Mammary epithelial cell (primary cell): ENCODE results near the gene THBS3.

ENCODE experiments used
- EZH2 ChIP-seq: IDR thresholded peaks from 2 replicates; pipeline ENCODE4 v1.6.1; 2012; ENCODE audit warnings: low read length, inconsistent platforms, borderline replicate concordance
- TF ChIP-seq, protein P1 (sequence below), 2 donors: IDR thresholded peaks in 1 of 2; conservative IDR thresholded peaks in 1 of 2; 2 replicates each; pipeline ENCODE4 v1.5.1; 2011 to 2012; ENCODE audit warnings: inconsistent platforms in 2 of 2, low read length in 2 of 2, mild to moderate bottlenecking in 2 of 2, control low read depth in 1 of 2, low read depth in 1 of 2; ENCODE audit not compliant: insufficient read depth in 1 of 2; ENCODE audit errors: extremely low read depth in 1 of 2

DNA sequence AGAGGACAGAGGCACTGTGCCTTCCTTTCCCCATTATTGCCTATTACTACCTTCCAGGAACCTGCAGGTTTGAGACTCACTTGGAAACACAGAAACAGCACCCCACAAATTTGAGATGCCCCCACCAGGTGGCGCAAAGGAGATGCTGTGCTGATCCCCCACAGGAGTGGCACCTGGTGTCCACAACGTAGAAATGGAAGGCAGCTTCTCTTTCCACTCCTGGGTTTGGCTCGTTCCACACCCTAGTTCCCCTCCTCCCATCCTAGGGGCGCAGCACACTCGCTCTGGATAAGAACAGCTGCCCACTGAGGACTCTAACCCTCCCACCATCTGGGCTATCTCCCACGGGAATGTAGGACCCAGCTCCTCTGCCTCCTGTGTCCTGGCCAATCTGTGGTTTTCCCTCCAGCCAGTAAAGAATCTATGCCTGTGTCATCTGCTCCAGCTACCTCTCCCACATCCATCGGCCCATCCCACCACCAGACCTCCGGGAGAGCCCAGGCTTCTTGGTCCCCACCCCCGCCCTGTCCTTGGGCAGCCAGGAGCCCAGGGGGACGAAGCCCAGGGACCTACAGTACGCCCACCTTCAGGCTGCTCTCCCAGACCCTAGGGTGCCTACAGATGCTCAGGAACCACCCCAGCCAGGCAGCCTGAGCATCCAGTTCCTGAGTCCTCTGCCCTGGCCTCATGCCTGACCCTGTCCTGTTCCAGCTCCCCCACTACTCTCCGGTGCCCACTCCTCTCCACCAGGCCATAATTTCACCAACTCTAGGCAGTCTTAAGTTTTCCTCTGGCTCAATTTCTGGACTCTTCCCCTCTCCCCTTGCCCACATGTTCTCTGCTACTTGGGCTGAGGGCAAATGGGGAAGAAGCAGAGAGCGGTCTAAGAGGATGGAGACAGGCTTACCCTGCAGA lies 549 bp downstream of the THBS3 start:
- TF ChIP-seq, protein P1, sequence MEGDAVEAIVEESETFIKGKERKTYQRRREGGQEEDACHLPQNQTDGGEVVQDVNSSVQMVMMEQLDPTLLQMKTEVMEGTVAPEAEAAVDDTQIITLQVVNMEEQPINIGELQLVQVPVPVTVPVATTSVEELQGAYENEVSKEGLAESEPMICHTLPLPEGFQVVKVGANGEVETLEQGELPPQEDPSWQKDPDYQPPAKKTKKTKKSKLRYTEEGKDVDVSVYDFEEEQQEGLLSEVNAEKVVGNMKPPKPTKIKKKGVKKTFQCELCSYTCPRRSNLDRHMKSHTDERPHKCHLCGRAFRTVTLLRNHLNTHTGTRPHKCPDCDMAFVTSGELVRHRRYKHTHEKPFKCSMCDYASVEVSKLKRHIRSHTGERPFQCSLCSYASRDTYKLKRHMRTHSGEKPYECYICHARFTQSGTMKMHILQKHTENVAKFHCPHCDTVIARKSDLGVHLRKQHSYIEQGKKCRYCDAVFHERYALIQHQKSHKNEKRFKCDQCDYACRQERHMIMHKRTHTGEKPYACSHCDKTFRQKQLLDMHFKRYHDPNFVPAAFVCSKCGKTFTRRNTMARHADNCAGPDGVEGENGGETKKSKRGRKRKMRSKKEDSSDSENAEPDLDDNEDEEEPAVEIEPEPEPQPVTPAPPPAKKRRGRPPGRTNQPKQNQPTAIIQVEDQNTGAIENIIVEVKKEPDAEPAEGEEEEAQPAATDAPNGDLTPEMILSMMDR (conservative IDR thresholded peaks at IDR 0.05 in 1 of 2, IDR thresholded peaks at IDR 0.05 in 1 of 2; ENCODE audit: extremely low read depth in 1 of 2, insufficient read depth in 1 of 2, low read depth in 1 of 2, low read length in 2 of 2), result peak; percentile 96 to 97
- no peak for TF ChIP-seq EZH2
